Measurements from ENCODE around the gene TRMT1.

TRMT1 gene

DNA sequence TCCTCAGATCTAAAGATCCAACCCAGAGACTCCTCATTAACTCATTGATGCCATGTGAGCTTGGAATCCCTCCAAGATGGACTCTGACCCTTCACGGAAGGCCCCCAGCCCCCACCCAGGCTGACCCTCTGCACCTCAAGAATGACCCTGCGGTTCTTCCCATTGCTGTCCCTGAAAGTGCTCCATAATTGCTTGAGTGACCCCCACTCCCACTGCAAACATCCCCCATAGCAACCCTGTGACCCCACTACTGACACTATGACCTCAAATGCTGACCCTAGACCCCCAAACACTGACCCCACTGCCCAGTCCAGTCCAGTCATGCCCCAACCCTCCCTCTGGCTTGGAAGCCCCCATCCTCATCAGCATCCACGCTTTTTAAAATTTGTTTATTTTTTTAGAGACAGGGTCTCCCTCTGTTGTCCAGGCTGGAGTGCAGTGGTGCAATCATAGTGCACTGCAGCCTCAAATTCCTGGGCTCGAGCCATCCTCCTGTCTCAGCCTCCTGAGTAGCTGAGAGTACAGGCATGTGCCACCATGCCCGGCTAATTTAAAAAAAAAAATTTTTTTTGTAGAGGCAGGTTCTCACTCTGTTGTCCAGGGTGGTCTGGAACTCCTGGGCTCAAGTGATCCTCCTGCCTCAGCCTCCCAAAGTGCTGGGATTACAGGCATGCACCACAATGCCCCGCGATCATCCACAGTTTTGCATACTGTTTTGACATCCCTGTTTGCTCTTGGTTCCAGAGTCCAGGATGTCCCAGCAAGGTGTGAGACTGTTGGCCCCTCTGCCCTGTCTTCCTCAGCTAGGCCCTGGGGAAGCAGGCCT, 14.7 kb downstream of the TRMT1 start:
- DNase-seq = no peak

DNA sequence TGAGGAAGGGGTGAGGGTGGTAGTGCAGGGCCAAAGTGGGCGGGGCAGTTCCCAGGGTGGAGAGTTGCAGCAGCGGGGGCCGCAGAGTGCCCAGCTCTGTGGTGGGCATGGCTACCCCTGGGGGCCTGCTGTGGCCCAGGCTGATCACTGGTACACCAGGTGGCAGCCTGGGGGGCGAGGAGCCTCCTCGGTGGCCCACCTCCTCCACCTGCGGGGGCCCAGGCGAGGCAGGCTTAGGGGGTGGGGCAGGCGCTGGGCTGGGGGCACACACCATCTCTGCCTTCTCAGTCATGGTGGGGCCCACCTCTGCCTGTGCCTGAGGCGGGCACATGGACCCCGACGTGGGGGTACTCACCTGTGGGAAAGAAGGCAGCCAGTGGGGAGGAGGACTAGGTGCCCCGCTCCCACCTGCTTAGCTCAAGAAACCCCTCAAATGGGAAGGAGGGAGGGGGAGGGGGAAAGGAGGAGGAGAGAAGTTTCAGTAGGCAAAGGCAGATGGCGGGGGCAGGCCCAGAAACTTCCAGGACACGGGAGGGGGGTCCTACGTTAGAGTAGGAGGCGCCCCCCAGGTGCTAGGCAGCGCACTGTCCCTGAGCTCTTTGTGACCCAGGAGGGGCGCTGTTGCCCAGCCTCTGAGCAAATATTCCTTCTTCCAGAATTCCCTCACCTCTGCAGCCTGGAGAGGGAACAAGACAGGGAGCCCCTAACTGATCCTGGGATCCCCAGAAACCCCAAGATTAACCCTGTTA, 15.5 kb downstream of the TRMT1 start:
- no peak for DNase-seq

DNA sequence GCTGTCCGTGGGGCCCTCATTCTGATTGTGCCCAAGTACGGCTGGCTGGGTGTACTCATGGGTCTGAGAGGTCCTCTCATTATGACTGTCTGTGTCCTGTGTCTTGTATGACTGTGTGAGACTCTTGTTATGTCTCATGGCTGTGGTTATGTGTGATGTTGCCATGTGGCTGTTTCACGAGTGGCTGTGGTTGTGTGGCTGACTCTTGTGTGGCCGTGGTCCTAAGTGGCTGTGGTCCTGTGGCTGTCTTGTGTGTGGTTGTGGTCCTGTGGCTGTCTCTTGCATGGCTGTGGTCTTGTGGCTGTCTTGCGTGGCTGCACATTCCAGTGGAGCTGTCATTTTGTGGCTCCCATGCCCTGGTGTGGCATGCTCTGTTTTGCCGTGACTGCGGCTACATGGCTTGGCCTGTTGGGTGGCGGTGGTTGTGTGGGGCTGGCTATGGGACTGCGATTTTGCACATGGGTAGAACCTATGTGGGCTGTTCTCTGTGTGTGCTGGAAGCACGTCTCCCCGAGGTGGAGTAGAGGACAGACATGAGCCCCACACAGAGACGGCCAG, 16.4 kb downstream of the TRMT1 start:
- peak; percentile 88 for DNase-seq

DNA sequence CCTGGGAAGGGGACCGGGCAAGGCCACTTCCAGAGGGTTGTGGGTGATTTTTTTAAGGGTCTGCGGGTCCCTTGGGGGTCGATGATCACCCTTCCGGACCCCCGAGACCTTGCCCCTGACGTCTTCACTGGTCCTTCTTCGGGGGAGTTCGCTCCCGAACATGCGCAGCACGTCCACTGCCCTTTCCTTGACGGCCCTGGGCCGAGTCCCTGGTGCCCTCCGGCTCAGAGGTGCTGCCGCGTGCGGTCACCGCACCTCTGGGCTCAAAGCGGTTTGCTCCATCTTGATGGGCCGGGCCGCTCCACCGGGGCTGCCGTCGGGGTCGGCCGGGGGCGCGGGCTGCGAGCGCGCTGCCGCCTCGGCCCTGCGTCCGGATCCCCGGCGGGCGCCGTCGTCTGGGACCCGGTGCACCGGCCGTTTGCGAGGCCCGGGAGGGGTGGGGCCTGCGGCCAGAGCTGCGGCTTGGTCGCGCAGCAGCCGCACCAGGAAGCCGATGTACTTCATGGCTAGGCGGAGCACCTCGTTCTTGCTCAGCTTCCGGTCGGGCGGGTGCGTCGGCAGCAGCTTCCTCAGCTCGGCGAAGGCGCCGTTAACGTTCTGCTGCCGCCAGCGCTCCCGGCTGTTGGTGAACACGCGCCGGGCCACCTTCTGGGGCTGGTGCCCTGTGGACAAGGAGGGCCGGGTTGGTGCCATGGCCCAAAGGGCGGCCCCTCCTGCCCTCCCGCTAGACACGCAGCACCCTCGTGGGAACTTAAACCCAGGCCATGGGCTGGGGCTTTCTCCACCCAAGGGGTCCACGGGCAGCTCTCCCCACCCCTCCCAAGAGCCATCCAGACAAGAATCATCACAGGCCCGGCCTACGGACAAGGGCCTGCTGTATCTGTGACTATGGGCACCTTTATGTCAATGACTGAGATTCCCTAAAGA, 17.2 kb downstream of the TRMT1 start:
- DNase-seq = peak; percentile 83

DNA sequence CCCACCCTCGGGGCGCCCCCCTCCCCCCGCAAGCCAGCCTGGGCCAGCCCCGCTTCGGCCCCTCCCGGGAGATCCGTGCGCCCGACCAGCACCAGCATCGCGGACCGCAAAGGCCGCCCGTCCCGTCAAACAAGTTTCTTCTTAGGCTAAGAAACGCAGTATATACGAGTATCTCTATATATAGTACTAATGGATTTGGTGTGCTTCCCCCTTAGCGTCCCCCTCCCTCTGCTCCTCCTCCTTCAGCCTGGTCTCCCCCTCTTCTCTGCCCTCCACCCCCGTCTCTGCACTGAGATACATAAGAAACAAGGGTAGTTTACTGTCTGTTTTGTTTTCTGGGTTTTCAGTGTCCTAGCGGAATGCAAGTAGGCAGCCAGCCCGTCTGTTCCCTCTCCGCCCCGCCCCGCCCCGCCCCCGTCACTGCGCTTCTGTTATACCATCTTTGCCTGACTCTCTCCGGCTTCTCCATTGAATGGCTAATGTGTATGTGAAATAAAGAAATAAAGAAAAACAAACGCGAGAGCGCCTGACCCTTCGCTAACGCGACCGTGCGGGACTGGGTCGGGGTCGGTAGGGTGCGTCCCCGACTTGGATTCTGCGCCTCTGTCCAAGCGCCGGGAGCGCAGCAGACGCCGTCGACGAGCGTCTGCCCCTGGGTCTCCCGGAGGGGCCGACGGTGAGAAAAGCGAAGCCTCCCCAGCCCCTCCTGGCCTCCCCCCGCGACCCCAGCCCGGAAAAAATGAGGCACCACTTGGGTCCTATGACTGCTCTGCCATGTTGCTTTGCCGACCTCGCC, 18.1 kb downstream of the TRMT1 start:
- peak; percentile 46 for DNase-seq

DNA sequence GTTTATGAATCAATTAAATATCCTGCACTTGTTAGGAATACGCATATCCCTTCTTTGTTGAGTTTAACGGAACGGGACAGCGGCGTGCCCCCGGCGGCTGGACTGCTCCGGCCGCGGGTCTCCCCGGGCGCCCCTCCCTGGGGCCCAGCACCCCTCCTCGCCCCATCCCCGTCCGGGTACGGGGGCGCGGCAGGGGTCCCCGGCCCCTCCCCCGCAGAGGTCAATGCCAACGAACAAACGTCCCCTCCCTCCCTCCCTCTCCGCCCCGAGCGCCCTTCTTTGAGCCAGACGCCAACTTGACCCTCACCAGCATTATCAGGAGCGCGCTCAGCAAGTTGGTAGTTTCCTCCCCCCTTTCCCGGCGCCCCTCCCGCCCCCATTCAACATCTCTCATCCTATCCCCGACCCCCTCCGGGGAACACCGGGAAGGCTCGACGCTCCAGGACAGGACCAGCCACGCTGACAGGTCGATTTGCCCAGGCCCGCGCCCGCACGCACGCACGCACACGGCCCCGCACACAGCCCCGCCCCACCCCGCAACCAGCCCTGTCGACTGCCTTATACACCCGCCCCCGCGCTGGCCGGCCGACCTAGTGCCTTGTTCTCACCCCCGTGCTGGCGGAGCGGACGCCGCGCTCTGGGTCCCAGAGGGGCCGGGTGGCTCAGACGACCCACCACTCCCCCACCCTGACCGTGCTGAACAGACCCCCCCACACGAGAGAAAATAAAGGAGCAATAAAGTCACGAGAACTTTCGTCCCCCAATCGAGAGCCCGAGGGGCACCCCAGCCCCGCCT, 18.9 kb downstream of the TRMT1 start:
- no peak for DNase-seq

DNA sequence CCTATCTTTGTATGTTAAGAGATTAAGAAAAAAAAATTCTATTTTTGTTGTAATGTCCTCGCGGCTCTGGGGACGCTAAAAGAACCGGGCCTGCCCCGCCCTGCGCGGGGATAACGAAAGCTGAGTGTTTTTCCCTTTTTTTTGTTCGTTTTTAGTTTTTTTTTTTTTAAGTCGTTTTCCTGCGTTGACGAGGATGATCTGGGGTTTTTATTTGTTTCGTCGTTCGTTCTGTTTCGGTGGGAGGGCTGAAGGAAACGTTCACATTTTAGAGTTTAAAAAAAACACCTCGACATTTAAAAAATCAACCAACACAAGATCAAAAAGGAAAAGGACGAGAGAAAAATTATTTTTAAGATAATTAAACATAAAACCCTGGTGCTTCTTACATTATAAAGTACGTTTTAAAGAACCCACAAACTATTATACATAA, 19.5 kb downstream of the TRMT1 start:
- peak; percentile 29 for DNase-seq

DNA sequence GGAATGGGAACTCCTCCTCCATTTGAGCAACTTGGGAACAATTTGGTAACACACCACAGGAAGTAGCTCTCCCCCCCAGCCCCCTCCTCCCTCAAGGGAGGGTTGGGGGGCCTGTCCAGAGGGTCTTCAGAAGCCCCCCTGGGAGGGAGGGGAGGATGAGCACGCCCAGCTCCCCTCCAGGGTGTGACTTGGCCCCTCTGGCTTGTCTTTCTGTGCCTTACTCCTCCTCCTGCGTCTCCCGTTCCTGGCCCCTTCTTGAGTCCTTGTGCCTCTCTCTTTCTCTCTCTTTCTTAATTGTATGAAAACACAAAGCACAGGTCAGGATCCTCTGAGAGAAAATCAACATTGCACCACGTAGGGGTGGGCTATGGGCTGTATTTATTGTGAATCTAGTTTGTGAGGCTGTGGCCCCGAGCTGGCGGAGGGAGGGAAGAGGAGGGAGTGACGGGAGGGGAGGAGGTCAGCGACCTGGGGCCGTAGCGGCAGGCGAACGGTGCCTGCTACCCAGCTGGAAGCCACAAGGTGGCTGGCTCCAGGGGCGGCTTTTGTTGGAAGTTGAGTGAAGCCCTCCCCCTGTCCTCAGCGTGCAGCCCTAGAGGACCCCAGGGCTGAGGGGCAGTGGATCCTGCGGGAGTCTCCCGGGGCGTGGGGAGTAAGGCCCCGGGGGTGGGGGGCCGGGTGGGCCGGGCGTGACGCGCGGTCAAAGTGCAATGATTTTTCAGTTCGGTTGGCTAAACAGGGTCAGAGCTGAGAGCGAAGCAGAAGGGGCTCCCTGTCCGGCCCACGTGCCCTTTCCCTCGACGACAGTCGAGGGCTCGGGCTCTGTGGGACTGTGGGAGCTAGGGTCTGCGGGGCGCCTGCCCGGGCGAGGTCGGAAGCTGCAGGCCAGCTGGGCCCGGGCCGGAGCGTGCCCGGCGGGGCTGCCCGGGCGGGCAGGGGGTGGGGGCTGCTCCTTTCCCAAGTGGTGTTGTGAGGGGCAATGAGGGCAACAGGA, 20.3 kb downstream of the TRMT1 start:
- DNase-seq = peak; percentile 47

DNA sequence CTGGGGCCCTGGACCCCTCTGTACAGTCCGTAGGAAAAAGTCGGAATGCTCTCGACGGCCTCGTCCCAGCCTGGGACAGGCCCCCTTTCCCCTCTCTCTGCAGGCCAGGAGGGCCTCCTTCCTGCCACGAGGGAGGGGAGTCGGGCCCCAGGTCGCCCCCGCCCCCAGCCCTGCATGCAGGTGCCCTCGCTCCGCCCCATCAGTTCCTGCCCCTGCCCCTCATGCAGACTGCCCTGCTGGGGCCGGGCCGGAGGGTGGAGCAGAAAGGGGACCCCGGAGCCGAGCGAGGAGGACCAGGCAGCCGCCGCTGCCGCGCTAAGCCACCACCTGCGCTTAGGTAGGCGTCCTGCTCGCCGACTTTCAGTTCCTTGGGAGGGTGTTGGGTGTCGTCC, 21.2 kb downstream of the TRMT1 start:
- DNase-seq = no peak

DNA sequence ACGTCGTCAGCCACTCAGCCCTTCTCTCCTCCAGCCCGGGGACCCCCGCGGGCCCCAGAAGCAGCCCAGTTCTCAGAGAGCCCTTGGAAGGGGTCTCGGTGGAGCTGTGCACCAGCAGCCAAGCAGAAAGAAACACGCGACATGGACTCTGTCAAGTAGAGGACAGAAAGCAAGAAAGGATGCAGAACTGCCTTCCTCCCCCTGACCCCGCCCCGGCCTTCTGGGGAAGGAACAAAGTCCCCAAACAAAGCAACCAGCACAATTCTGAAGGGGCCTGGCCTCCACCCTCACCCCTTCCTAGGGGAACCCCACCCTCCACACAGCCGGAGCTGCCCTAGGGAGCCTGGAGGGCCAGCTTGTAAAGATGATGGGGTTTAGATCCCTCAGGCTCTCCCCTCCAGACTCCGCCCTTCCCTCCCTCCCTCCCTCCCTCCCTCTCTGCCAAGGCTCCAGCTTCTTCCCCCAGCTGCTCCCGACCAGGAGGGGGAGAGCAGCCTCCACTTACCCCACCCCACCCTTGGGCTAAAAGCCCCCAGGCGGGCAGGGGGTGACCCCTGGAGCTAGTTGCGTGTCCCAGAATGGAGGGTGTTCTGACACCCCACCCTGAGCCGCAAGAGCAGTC, 21.7 kb downstream of the TRMT1 start:
- DNase-seq = no peak

DNA sequence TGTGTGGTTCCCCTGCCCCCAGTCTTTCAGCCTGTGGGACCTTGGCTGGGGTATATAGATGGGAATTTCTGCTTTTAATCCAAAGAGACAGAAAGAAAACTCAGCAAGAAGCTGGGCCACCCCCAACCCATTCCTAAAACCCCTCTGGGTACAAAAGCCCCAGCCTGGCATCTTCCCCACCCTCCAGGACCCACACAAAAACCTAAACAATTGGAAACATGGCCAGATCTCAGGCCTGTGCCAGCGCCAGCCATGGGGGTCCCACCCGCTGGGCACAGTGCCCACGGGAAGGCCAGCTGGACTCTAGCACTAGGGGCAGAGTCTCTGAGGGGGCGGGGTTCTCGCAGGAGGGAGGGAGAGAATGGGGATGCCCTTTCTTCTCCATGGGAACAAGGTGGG, 22.4 kb downstream of the TRMT1 start:
- no peak for DNase-seq

DNA sequence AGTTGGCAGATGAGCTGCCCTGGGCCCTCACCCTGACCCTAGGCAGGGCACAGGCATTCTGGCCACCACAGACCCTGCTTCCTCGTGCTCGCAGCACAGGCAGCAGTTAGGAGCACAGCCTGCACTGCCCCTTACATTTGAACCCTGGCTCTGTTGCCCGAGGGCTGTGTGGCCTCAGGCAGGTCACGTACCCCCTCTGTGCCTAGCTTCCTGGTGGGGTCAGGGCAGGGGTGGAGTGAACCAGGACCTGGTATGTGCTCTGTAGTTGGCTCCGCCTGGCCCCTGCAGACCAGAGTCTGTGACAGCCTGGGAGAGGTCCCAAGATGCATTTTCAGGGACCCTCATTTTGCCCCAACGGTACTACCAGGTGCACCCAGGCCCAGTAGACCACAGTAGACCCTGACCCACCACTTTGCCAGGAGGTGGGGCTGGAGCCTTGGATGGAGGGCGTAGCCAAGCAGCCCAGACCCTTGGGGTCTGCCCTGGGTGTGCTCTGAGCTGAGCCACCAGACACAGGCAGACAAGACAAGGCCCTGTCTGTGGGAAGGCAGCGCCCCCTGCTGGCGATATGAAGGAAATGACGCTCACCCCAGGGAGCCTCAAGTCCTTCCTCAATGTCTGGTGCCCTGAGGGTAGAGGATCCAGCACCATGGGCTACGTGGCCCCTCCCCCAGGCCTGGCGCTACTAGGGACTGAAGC, 23.0 kb downstream of the TRMT1 start:
- peak; percentile 90 for DNase-seq

DNA sequence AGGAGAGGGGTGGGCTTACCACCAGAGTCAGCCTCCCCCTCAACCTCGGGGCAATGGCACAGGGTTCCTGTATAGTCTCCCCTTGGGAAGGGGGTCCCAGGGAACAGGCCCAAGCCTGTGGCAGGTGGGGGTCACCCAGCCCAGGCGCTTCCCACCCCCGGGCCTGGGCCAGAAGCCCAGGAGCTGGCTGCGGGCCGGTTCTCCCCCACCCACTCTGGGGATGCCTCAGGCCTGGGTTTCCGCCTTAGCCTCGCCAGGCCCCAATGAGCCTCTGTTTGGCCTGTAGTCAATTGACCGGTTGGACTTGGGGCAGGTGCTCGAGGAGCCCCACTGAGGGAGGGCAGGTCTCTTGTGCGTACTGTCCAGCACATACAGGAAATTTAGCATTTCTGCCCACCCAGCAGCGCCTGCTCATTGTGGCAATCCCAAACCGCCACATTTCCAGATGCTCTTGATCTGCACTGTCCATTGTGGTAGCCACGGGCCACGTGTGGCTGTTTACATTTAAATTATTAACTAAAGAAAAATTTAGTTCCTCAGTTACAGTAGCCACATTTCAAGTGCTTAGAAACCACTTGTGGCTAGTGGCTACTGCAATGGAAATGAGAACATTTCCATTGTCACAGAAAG, 23.8 kb downstream of the TRMT1 start:
- peak; percentile 80 for DNase-seq

DNA sequence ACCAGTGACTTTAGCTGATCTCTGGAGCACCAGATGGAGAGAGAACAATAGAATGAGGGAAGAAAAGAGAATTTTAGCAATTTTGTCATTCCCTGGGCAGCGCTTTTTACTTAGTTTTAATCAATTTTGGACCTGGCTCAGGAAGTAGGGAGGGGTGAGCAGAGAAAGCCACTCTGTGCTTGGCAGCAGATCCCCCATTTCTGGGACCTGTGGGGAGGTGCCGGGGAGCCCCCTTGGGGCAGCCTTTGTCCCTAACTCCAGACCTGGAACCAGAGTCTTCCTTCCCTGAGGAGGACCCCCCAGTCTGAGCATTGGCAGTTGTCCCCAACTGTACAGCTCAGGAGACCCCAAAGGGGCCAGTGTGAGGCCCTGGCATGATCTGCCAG, 24.4 kb downstream of the TRMT1 start:
- no peak for DNase-seq

DNA sequence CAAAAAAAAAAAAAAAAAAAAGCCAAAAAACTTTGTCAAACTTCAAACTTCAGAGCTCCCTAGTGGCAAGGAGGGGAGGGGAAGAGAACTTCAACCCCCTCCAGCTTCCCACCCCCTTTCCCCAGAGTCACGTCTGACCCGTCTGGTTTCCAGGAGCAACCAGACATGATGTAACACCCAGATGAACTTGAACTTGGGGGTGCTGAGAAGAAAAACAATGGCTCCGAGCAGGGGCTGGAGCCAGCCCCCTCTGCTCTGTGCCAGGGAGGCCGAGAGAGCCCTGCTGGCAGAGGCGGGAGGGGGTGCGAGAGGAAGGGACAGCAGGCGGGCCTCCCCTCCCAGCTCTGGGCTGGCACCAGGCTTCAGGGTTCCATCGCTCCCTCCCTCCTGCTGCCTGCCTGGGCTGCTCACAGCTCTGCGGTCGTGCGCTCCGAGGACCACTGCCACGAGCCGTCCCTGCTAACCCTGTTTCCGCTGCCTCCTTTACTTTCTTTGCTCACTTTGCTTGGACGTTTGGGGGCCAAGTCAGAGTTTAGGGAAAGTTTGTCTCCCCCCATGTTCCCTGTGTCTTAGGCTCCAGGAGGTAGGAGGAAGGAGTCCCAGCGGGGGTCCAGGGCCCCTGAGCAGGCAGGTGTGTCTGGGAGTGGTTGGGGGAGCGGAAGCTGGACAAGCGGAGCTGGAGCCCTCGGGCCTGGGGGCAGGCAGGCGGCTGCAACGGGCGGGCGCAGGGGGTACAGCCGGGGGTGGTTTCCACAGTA, 25.0 kb downstream of the TRMT1 start:
- peak; percentile 44 for DNase-seq

DNA sequence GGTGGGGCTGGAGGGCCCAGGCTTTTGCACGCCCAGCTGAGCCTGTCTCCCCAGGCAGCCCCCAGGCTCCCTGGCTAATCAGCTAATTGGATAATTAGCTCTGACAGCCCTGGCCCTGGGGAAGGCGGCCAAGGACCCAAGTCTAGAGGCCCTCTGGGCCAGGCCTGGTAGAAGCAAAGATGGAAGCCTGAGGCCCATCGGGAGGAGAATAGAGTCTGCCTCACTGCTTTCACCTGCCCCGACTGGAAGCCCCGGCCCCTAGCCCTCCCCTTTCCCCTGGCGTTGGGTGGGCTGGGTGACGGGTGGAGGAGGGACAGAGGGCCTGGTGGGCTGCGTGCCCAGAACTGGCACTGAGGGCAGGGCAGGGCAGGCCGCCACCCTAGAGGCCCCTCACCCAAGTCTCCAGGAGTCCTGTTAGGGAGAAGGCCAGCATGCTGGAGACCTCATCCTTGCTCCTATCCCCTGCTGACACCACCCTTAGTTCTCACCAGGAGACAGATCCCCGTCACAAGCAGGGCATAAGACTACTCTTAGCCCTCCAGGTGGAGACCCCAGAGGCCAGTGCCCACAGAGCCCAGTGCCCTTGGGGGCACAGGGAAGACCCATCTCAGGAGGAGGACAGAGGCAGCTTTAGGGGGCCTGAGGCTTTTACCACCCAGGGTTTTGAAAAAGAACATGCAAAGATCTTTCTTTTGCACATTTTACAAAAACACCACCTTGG, 25.9 kb downstream of the TRMT1 start:
- DNase-seq = no peak

Measured in MV-4-11 (cell line).